Stimulated activated CD4-positive, alpha-beta T cell treated with anti-CD3 and anti-CD28 coated beads, Interleukin-12 subunit alpha, Interleukin-12 subunit beta, amount 100 ng/mL, for 48 hours (primary cell): ENCODE measurements around the gene KRT7.

Experiments used
- DNase-seq, 3 donors: peaks; one replicate each; pipeline ENCODE4 v3.0.0-alpha.2; 2020; ENCODE audit warnings: low read depth in 2 of 3, low spot score in 1 of 3

KRT7 gene

GRCh38 chr12:52232674-52233461 lies at the start of gene KRT7:
Gene KRT7 (plus strand): TSS chr12:52233243. CDS start chr12:52233297, 54 bp downstream.
- no peak for DNase-seq

- no peak for DNase-seq
These were observed 49.5 kb upstream of the KRT7 start for GRCh38 chr12:52183544-52183910.

- no peak for DNase-seq
These were observed 49.1 kb upstream of the KRT7 start for GRCh38 chr12:52183971-52184370.

- DNase-seq, result no peak
These were observed 48.2 kb upstream of the KRT7 start for GRCh38 chr12:52184813-52185212.

GRCh38 chr12:52185400-52185967 lies 47.6 kb upstream of the KRT7 start:
- DNase-seq, result no peak

- DNase-seq, result no peak
These were observed 46.8 kb upstream of the KRT7 start for GRCh38 chr12:52186118-52186840.

- no peak for DNase-seq
These were observed 45.8 kb upstream of the KRT7 start for GRCh38 chr12:52187206-52187605.

GRCh38 chr12:52187640-52188039 lies 45.4 kb upstream of the KRT7 start:
- no peak for DNase-seq

- no peak for DNase-seq
These were observed 44.4 kb upstream of the KRT7 start for GRCh38 chr12:52188658-52189057.

- no peak for DNase-seq
These were observed 43.5 kb upstream of the KRT7 start for GRCh38 chr12:52189376-52190174.

- no peak for DNase-seq
These were observed 41.9 kb upstream of the KRT7 start for GRCh38 chr12:52190860-52191729.

GRCh38 chr12:52191841-52192791 lies 40.9 kb upstream of the KRT7 start, which contains the start of gene KRT80:
Gene KRT80 (minus strand): TSS chr12:52192014. CDS start chr12:52191902, 112 bp downstream.
- peak in 2 of 3 donors; percentile 6 to 36 for DNase-seq

- no peak for DNase-seq
These were observed 39.5 kb upstream of the KRT7 start for GRCh38 chr12:52193532-52193931.

- DNase-seq, result no peak
These were observed 39.1 kb upstream of the KRT7 start for GRCh38 chr12:52193991-52194390.

- no peak for DNase-seq
These were observed 37.8 kb upstream of the KRT7 start for GRCh38 chr12:52195065-52195730.

GRCh38 chr12:52197371-52198231 lies 35.4 kb upstream of the KRT7 start:
- no peak for DNase-seq

GRCh38 chr12:52198454-52199215 lies 34.4 kb upstream of the KRT7 start:
- DNase-seq, result no peak
